ENCODE measurements around the gene TMPRSS12.
"Not testable (repeated sequence)": the region's sequence is repeated elsewhere in the genome, so short reads cannot be mapped to it uniquely, and the experiment has no call there.

Gene TMPRSS12

GRCh38 chr12:50927766-50928224 lies 85.1 kb downstream of the TMPRSS12 start:
- no peak for DNase-seq

GRCh38 chr12:50928392-50928791 lies 85.7 kb downstream of the TMPRSS12 start:
- DNase-seq = no peak

- no peak for DNase-seq
Measured at GRCh38 chr12:50929831-50930230, 87.1 kb downstream of the TMPRSS12 start.

GRCh38 chr12:50930477-50930876 lies 87.8 kb downstream of the TMPRSS12 start:
- DNase-seq = not testable (repeated sequence)

- DNase-seq = no peak
Measured at GRCh38 chr12:50932787-50933280, 90.1 kb downstream of the TMPRSS12 start.

GRCh38 chr12:50933459-50934124 lies 90.9 kb downstream of the TMPRSS12 start:
- DNase-seq = no peak

- DNase-seq = no peak
Measured at GRCh38 chr12:50934371-50934851, 91.7 kb downstream of the TMPRSS12 start.

- no peak for DNase-seq
Measured at GRCh38 chr12:50934981-50935807, 92.5 kb downstream of the TMPRSS12 start.

- DNase-seq = no peak
Measured at GRCh38 chr12:50936821-50937530, 94.2 kb downstream of the TMPRSS12 start.

All from activated gamma-delta T cell treated with Interleukin-2 at 50 U/mL for 16 hours (primary cell).